ENCODE results near the gene SLC9A2. TPM values are rescaled to one million over a fixed set of nuclear protein-coding genes. Genes with fewer than 3 reads are reported as not detected.

The SLC9A2 gene
- total and polyA plus RNA-seq, 8 donors = 0.10 to 0.58 (median 0.29) TPM

DNA sequence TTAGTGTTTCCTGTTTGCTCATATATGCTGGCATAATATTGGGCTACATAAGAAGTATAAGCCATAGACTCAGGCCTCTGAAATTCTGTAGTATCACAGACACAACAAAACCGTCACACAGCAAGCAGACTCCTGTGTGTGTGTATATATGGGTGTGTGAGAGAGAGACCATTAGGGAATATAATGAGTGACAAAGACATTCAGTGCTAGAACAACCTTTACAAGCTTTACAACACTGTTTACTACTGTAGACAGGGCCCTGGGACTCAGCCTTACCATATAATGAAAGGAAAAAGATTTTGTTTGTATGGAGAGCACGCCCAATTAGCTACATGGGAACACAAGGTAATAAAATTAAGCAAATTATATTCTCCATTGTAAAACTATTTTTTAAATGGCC is 77.1 kb downstream of the SLC9A2 start:
- H3K27ac ChIP-seq = no peak overlapping the region
- no peak for DNase-seq
- no peak overlapping the region for H3K4me3 ChIP-seq
- H3K9me3 ChIP-seq = no peaks in the 10 kb centered on the region
- intact Hi-C loops (cut with DNase I) = no loop called here
- H3K27me3 ChIP-seq = no peaks in the 10 kb centered on the region
- ATAC-seq = no peak
- TF ChIP-seq, protein P1, sequence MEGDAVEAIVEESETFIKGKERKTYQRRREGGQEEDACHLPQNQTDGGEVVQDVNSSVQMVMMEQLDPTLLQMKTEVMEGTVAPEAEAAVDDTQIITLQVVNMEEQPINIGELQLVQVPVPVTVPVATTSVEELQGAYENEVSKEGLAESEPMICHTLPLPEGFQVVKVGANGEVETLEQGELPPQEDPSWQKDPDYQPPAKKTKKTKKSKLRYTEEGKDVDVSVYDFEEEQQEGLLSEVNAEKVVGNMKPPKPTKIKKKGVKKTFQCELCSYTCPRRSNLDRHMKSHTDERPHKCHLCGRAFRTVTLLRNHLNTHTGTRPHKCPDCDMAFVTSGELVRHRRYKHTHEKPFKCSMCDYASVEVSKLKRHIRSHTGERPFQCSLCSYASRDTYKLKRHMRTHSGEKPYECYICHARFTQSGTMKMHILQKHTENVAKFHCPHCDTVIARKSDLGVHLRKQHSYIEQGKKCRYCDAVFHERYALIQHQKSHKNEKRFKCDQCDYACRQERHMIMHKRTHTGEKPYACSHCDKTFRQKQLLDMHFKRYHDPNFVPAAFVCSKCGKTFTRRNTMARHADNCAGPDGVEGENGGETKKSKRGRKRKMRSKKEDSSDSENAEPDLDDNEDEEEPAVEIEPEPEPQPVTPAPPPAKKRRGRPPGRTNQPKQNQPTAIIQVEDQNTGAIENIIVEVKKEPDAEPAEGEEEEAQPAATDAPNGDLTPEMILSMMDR (IDR thresholded peaks at IDR 0.05) = no peak
- no peaks in the 10 kb centered on the region for H3K36me3 ChIP-seq
- H3K4me1 ChIP-seq = no peaks in the 10 kb centered on the region

DNA sequence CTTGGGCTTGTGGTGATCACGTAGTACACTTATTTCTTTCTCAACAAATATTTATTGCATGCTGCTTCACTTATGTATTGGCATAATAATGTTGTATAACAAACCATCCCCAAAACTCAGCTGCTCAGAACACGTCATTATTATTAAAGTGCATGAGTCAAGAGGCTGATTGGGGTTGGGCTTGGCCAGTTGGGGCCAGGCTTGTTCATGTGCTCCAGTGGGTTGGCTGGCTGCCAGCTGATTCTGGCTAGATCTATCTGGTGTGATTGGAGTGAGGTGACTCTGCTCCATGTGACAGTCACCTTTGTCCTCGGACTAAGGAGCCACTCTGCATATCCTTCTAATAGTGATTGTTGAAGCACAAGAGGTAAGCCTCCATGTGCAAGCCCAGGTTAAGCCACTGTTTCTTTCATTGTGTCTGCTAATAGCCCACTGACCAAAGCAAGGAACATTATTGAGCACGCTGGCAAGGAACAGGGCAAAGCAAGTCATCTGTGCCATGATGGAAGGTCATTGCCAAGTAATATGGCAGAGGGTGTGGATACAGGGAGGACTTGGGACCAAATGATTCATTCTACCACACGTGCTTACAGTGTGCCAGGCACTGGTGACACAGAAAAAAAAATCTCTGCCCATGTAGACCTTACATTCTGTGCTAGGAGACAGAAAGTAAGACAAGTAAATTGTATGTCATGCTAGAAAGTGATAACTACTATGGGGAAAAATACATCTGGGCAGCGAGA is 79.2 kb downstream of the SLC9A2 start:
- no peaks in the 10 kb centered on the region for H3K36me3 ChIP-seq
- H3K27ac ChIP-seq = no peak overlapping the region
- TF ChIP-seq, protein P1 (IDR thresholded peaks at IDR 0.05) = no peak
- ATAC-seq (no peak), DNase-seq (no peak)
- no peak overlapping the region for H3K4me3 ChIP-seq
- no peaks in the 10 kb centered on the region for H3K4me1 ChIP-seq
- no peaks in the 10 kb centered on the region for H3K9me3 ChIP-seq
- H3K27me3 ChIP-seq = peaks cover 0 to 7% of the 10 kb centered on the region in 2 donors
- intact Hi-C loops (cut with DNase I) = no loop called here

DNA sequence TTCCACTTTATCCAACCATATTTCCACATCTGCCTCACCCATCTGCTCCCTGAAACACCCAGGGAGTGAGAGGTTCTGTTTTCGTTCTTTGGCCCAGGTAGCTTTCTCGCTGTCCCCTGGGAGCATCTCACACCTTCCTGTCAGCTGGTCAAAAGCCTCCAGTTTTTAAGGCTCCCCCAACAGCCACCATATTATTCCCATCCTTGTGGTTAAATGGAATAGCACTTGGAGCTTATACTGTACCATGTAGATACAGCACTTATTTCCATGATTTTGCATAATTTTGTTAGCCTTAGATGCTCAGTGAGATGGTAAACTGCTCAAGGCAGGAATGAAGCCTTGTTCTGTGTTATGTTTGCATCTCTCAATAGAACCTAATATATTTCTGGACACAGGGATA is 84.0 kb downstream of the SLC9A2 start:
- intact Hi-C loops (cut with DNase I) = no loop called here
- H3K4me3 ChIP-seq = no peak overlapping the region

DNA sequence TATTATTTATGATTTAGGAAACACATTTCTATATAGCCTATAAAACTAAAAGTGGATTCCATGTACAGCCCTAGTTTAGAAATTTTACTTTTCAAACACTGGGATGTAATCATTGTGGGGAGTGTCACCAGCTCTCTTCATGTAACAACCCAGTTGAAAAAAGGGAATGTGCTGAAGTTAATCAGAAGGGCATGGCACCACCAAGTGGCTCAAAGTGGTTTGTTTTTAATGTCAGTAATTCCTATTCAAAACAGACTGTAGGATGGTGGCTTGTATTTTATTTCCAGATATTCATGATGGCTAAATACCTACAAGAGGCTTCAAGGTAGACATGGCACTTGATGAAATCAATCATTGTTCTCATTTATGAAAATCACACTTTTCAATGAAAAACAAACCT is 84.4 kb downstream of the SLC9A2 start:
- H3K9me3 ChIP-seq = no peaks in the 10 kb centered on the region
- ATAC-seq (peak; percentile 48), DNase-seq (peak in 2 of 4 donors; percentile 3 to 9)
- intact Hi-C loops (cut with DNase I) = no loop called here
- H3K27me3 ChIP-seq = peaks cover 0 to 29% of the 10 kb centered on the region in 2 donors
- no peak overlapping the region for H3K4me3 ChIP-seq
- no peaks in the 10 kb centered on the region for H3K4me1 ChIP-seq
- H3K36me3 ChIP-seq = no peaks in the 10 kb centered on the region
- TF ChIP-seq, protein P1 (IDR thresholded peaks at IDR 0.05) = no peak
- no peak overlapping the region for H3K27ac ChIP-seq

More for the DNA sequence above, 84.0 kb downstream of the SLC9A2 start:
- ATAC-seq = no peak
- H3K4me1 ChIP-seq = no peaks in the 10 kb centered on the region
- TF ChIP-seq, protein P1 (IDR thresholded peaks at IDR 0.05) = no peak
- H3K27me3 ChIP-seq = peaks cover 0 to 29% of the 10 kb centered on the region in 2 donors
- H3K36me3 ChIP-seq = no peaks in the 10 kb centered on the region
- H3K9me3 ChIP-seq = no peaks in the 10 kb centered on the region
- H3K27ac ChIP-seq = no peak overlapping the region
- no peak for DNase-seq

DNA sequence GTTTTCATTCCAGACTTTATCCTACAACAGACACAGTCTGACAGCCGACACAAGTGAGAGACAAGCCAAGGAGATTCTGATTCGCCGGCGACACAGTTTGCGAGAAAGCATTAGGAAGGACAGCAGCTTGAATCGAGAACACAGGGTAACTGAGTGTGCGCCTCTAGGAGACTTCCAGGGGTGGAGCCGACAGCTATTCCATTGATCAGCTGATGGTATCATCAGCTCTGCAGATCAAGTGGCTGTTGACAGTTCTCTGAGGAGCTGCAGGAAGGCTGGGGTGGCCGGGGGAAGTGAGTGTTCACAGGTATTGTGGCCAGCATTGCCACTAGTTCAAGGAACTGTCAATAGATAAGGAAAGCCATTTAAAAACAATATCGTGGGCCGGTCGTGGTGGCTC is 85.2 kb downstream of the SLC9A2 start:
- Histone ChIP-seq H3K27ac (no peak overlapping the region), H3K36me3 (no peaks in the 10 kb centered on the region), H3K9me3 (no peaks in the 10 kb centered on the region), H3K4me3 (no peak overlapping the region), H3K4me1 (no peaks in the 10 kb centered on the region), H3K27me3 (peaks cover 0 to 29% of the 10 kb centered on the region in 2 donors)
- intact Hi-C loops (cut with DNase I) = no loop called here
- DNase-seq (no peak), ATAC-seq (no peak)
- TF ChIP-seq, protein P1 (IDR thresholded peaks at IDR 0.05) = no peak

All from left lung (tissue), 10 donors.